ENCODE results near the gene DHRS7B. TPM values are rescaled to one million over a fixed set of nuclear protein-coding genes. Genes with fewer than 3 reads are reported as not detected.
A peak's percentile ranks its signal among the peaks of the same experiment; 100 is the strongest.

The DHRS7B gene
- total RNA-seq, 4 donors from 2014 or later, result 18.8 to 32.4 (median 22.3) TPM

GRCh38 chr17:21211825-21212479, 85.2 kb downstream of the DHRS7B start:
- intact Hi-C loops (cut with DNase I), result loop anchor here (10.0 kb wide), 1 partner anchor 87 kb away; the partner anchor contains the start of gene DHRS7B
- Histone ChIP-seq H3K36me3 (peaks cover 0 to 38% (median 0%) of the 10 kb centered on the region in 3 donors), H3K27ac (peak overlapping the region in 3 of 4 donors; percentile 11 to 97 (median 96)), H3K4me1 (peaks cover 42 to 71% (median 45%) of the 10 kb centered on the region in 3 donors), H3K27me3 (no peaks in the 10 kb centered on the region), H3K9me3 (no peaks in the 10 kb centered on the region), H3K4me3 (peak overlapping the region in 2 of 4 donors; percentile 94 to 97)
- TF ChIP-seq CTCF (IDR thresholded peaks at IDR 0.05) (no peak), POLR2A (IDR thresholded peaks at IDR 0.05) (no peak)
- 34 to 67% methylated on average over 4 to 6 of the region's 9 CpGs for WGBS, 2 donors
- DNase-seq, result no peak

- intact Hi-C loops (cut with DNase I), result loop anchor here (10.0 kb wide), 1 partner anchor 88 kb away; the partner anchor contains the start of gene DHRS7B
- H3K4me1 ChIP-seq, result peaks cover 42 to 70% (median 45%) of the 10 kb centered on the region in 3 donors
Observed at GRCh38 chr17:21212826-21213637, 86.3 kb downstream of the DHRS7B start.

GRCh38 chr17:21213638-21214014, 86.9 kb downstream of the DHRS7B start:
- intact Hi-C loops (cut with DNase I), result loop anchor here (10.0 kb wide), 1 partner anchor 89 kb away; the partner anchor contains the start of gene DHRS7B
- no peaks in the 10 kb centered on the region for H3K27me3 ChIP-seq
- TF ChIP-seq CTCF (IDR thresholded peaks at IDR 0.05), result no peak
- no peak for TF ChIP-seq POLR2A (IDR thresholded peaks at IDR 0.05)
- H3K4me3 ChIP-seq, result peak overlapping the region; percentile 93 to 97 (median 95)
- H3K36me3 ChIP-seq, result peaks cover 0 to 22% (median 0%) of the 10 kb centered on the region in 3 donors
- peaks cover 42 to 64% (median 45%) of the 10 kb centered on the region in 3 donors for H3K4me1 ChIP-seq
- WGBS, 2 donors, result 0% methylated on average over 9 of the region's 35 CpGs; no CpG with 5 or more reads in 1 of the 2 donors
- no peaks in the 10 kb centered on the region for H3K9me3 ChIP-seq
- H3K27ac ChIP-seq, result peak overlapping the region; percentile 95 to 97 (median 96)
- DNase-seq, result no peak

More at GRCh38 chr17:21212826-21213637, 86.3 kb downstream of the DHRS7B start:
- Histone ChIP-seq H3K27ac (peak overlapping the region; percentile 95 to 97 (median 96)), H3K27me3 (no peaks in the 10 kb centered on the region), H3K4me3 (peak overlapping the region; percentile 93 to 97 (median 95)), H3K36me3 (peaks cover 0 to 28% (median 0%) of the 10 kb centered on the region in 3 donors), H3K9me3 (no peaks in the 10 kb centered on the region)
- 3 to 7% methylated on average over 9 to 17 of the region's 18 CpGs for WGBS, 2 donors
- no peak for DNase-seq
- TF ChIP-seq POLR2A (IDR thresholded peaks at IDR 0.05) (no peak), CTCF (IDR thresholded peaks at IDR 0.05) (no peak)

GRCh38 chr17:21214015-21214776, 87.4 kb downstream of the DHRS7B start, which contains the start of gene TMEM11:
Gene TMEM11 (minus strand): TSS chr17:21214161. CDS start chr17:21214152, 9 bp downstream.
- Histone ChIP-seq H3K4me1 (peaks cover 38 to 58% (median 45%) of the 10 kb centered on the region in 3 donors), H3K4me3 (peak within 1 kb of the TSS; percentile 93 to 97 (median 95)), H3K36me3 (peaks cover 0 to 17% (median 0%) of the 10 kb centered on the region in 3 donors), H3K27me3 (no peaks in the 10 kb centered on the region), H3K9me3 (no peaks in the 10 kb centered on the region), H3K27ac (peak within 1 kb of the TSS; percentile 95 to 97 (median 96))
- peak; percentile 74 for DNase-seq
- TF ChIP-seq CTCF (IDR thresholded peaks at IDR 0.05) (peak in 3 of 6 experiments; percentile 12 to 20 (median 12)), POLR2A (IDR thresholded peaks at IDR 0.05) (peak in 2 of 4 donors; percentile 52 to 89)
- WGBS, 2 donors, result 0% methylated on average over 8 of the region's 76 CpGs; no CpG with 5 or more reads in 1 of the 2 donors
- intact Hi-C loops (cut with DNase I), result loop anchor here (10.0 kb wide), 1 partner anchor 89 kb away; the partner anchor contains the start of gene DHRS7B

Measured in esophagus squamous epithelium (tissue), 5 donors.